ENCODE data around the gene UNC5C. TPM values are rescaled to one million over a fixed set of nuclear protein-coding genes. Genes with fewer than 3 reads are reported as not detected.

The UNC5C gene
- total RNA-seq, 2 experiments from 2014 or later: not detected

GRCh38 chr4:95243892-95244291, 304.9 kb downstream of the UNC5C start:
- Histone ChIP-seq H3K27ac (ENCODE audit: low read depth in 1 of 2, low read length in 2 of 2) (no peak overlapping the region), H3K27me3 (ENCODE audit: control insufficient read depth in 1 of 2, insufficient read depth in 2 of 2, low read length in 2 of 2) (no peaks in the 10 kb centered on the region), H3K9me3 (ENCODE audit: control insufficient read depth in 1 of 2, insufficient read depth in 1 of 2, low read length in 2 of 2) (peaks cover 0 to 3% of the 10 kb centered on the region in 2 experiments), H3K4me3 (ENCODE audit: low read length) (no peak overlapping the region), H3K36me3 (ENCODE audit: insufficient read depth, low read length) (no peaks in the 10 kb centered on the region), H3K4me1 (ENCODE audit: insufficient read depth, low read length) (no peaks in the 10 kb centered on the region)
- intact Hi-C loops (cut with DNase I, micrococcal nuclease): no loop called here
- Mint-ChIP-seq H3K4me3 (no peak overlapping the region), H3K4me1 (ENCODE audit: low read depth) (no peaks in the 10 kb centered on the region), H3K27ac (no peak overlapping the region), H3K9me3 (no peaks in the 10 kb centered on the region), H3K27me3 (no peaks in the 10 kb centered on the region), H3K36me3 (ENCODE audit: low read depth) (no peaks in the 10 kb centered on the region)
- ATAC-seq (ENCODE audit: poor library complexity) (no peak), DNase-seq (no peak)
- ChIA-PET POLR2A (no interaction called here), CTCF (no interaction called here)
- no peak for TF ChIP-seq CTCF (IDR thresholded peaks at IDR 0.05)

DNA sequence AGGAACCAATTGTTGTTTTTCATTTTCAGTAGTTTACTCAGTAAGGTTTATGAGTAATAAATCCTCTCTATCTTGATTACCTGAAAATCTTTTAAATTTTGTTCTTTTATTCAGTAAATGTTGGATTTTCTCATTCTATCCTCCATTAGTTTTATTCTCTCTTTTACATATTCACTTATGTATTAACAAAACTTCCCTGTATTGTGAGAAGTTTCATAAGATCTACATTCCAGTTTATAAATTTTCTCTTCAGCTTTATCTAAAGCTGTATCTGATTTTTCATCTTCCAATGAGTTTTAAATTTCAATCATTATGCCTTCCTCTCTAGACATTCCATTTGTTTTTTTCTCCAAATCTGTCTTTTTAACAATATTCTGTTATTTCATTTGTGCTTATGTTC, 310.2 kb downstream of the UNC5C start:
- ATAC-seq (ENCODE audit: poor library complexity) (no peak), DNase-seq (no peak)
- Mint-ChIP-seq H3K4me3 (no peak overlapping the region), H3K9me3 (no peaks in the 10 kb centered on the region), H3K4me1 (ENCODE audit: low read depth) (no peaks in the 10 kb centered on the region), H3K36me3 (ENCODE audit: low read depth) (no peaks in the 10 kb centered on the region), H3K27me3 (no peaks in the 10 kb centered on the region), H3K27ac (no peak overlapping the region)
- ChIA-PET CTCF (no interaction called here), POLR2A (no interaction called here)
- no peaks in the 10 kb centered on the region for H3K27me3 ChIP-seq (ENCODE audit: control insufficient read depth in 1 of 2, insufficient read depth in 2 of 2, low read length in 2 of 2)
- no peaks in the 10 kb centered on the region for H3K4me1 ChIP-seq (ENCODE audit: insufficient read depth, low read length)
- H3K9me3 ChIP-seq (ENCODE audit: control insufficient read depth in 1 of 2, insufficient read depth in 1 of 2, low read length in 2 of 2): peaks cover 0 to 3% of the 10 kb centered on the region in 2 experiments
- no peak for TF ChIP-seq CTCF (IDR thresholded peaks at IDR 0.05)
- H3K27ac ChIP-seq (ENCODE audit: low read depth in 1 of 2, low read length in 2 of 2): no peak overlapping the region
- no peak overlapping the region for H3K4me3 ChIP-seq (ENCODE audit: low read length)
- H3K36me3 ChIP-seq (ENCODE audit: insufficient read depth, low read length): no peaks in the 10 kb centered on the region
- intact Hi-C loops (cut with DNase I, micrococcal nuclease): no loop called here

DNA sequence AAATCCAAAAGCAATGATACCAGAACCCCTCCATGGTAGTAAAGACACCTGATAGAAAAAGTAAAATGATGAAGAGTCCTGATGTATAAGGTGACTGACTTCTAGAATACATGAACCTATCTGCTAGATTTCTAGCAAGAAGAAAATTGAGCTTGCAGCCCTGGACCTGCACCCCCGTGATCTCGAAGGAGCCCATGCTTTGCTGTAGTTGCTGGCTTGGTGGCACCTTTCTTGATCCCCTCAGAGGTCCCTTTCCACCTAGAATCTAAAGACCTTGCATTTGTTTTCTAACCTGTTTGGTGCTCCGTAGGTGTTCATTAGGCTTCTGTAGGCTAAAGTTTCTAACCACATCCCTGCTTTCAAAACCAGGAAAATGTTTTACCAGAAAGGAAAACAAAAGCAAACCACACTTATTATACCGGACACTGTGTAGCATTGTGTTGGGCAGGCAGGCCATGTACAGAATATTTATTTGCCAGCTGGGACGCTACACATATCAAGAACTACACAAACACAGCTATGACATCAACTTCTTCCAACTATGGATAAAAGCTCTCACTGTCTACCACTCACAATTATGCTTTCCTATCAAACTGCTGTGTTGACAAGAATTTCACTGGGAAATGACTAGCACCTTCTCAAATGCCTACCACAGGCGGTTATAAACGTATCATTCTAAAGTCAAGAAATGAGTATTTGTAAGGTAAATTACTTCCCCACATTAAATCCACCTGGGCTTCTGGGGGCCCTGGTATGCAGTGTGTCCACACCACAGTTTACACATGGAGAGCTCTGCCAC, 316.2 kb downstream of the UNC5C start:
- no peaks in the 10 kb centered on the region for H3K9me3 ChIP-seq (ENCODE audit: control insufficient read depth in 1 of 2, insufficient read depth in 1 of 2, low read length in 2 of 2)
- no peak overlapping the region for H3K4me3 ChIP-seq (ENCODE audit: low read length)
- Mint-ChIP-seq H3K36me3 (ENCODE audit: low read depth) (no peaks in the 10 kb centered on the region), H3K4me1 (ENCODE audit: low read depth) (no peaks in the 10 kb centered on the region), H3K27ac (no peak overlapping the region), H3K27me3 (no peaks in the 10 kb centered on the region), H3K4me3 (no peak overlapping the region), H3K9me3 (peaks cover 2% of the 10 kb centered on the region)
- DNase-seq: no peak
- no peaks in the 10 kb centered on the region for H3K36me3 ChIP-seq (ENCODE audit: insufficient read depth, low read length)
- H3K27ac ChIP-seq (ENCODE audit: low read depth in 1 of 2, low read length in 2 of 2): no peak overlapping the region
- ChIA-PET CTCF (no interaction called here), POLR2A (no interaction called here)
- intact Hi-C loops (cut with DNase I, micrococcal nuclease): no loop called here
- TF ChIP-seq CTCF (IDR thresholded peaks at IDR 0.05): no peak
- no peak for ATAC-seq (ENCODE audit: poor library complexity)
- H3K4me1 ChIP-seq (ENCODE audit: insufficient read depth, low read length): no peaks in the 10 kb centered on the region
- H3K27me3 ChIP-seq (ENCODE audit: control insufficient read depth in 1 of 2, insufficient read depth in 2 of 2, low read length in 2 of 2): no peaks in the 10 kb centered on the region
